ENCODE data around the gene ETV4. TPM values are rescaled to one million over a fixed set of nuclear protein-coding genes. Genes with fewer than 3 reads are reported as not detected.
"Not testable (repeated sequence)": the region's sequence is repeated elsewhere in the genome, so short reads cannot be mapped to it uniquely, and the experiment has no call there.

ETV4 gene
- total RNA-seq, 2 experiments from 2014 or later = 1.6 TPM

- H3K27me3 Mint-ChIP-seq = no peaks in the 10 kb centered on the region
- peak; percentile 72 for ATAC-seq (ENCODE audit: low read depth)
- H3K9me3 Mint-ChIP-seq = no peaks in the 10 kb centered on the region
- DNase-seq = no peak
- peak overlapping the region; percentile 4 for H3K27ac Mint-ChIP-seq
- no peak overlapping the region for H3K4me3 Mint-ChIP-seq
- peaks cover 2% of the 10 kb centered on the region for H3K36me3 Mint-ChIP-seq
- H3K4me1 Mint-ChIP-seq = peaks cover 5% of the 10 kb centered on the region
- POLR2A ChIA-PET = interaction anchor here (0.6 kb wide), 1 partner anchor 581 kb away, joined by 3 read pairs; no protein-coding TSS in a partner anchor
Observed at GRCh38 chr17:43529947-43530287, 16.2 kb downstream of the ETV4 start.

GRCh38 chr17:43528988-43529814 lies 16.9 kb downstream of the ETV4 start:
- ATAC-seq (ENCODE audit: low read depth) (no peak), DNase-seq (no peak)
- Mint-ChIP-seq H3K4me3 (no peak overlapping the region), H3K27me3 (no peaks in the 10 kb centered on the region), H3K27ac (no peak overlapping the region), H3K9me3 (no peaks in the 10 kb centered on the region), H3K36me3 (peaks cover 5% of the 10 kb centered on the region), H3K4me1 (peaks cover 5% of the 10 kb centered on the region)
- POLR2A ChIA-PET = no interaction called here

GRCh38 chr17:43528319-43528987 lies 17.7 kb downstream of the ETV4 start:
- Mint-ChIP-seq H3K36me3 (peaks cover 5% of the 10 kb centered on the region), H3K4me1 (peaks cover 5% of the 10 kb centered on the region), H3K27ac (no peak overlapping the region), H3K4me3 (no peak overlapping the region), H3K9me3 (no peaks in the 10 kb centered on the region), H3K27me3 (no peaks in the 10 kb centered on the region)
- DNase-seq = no peak
- POLR2A ChIA-PET = no interaction called here
- no peak for ATAC-seq (ENCODE audit: low read depth)

- POLR2A ChIA-PET = no interaction called here
Observed at GRCh38 chr17:43526886-43527648, 19.1 kb downstream of the ETV4 start.

GRCh38 chr17:43524945-43525575 lies 21.1 kb downstream of the ETV4 start:
- no peaks in the 10 kb centered on the region for H3K9me3 Mint-ChIP-seq
- H3K4me1 Mint-ChIP-seq = peaks cover 5% of the 10 kb centered on the region
- H3K36me3 Mint-ChIP-seq = peaks cover 10% of the 10 kb centered on the region
- no peaks in the 10 kb centered on the region for H3K27me3 Mint-ChIP-seq
- DNase-seq = no peak
- POLR2A ChIA-PET = no interaction called here
- no peak for ATAC-seq (ENCODE audit: low read depth)
- H3K27ac Mint-ChIP-seq = no peak overlapping the region
- H3K4me3 Mint-ChIP-seq = no peak overlapping the region

More at GRCh38 chr17:43526886-43527648, 19.1 kb downstream of the ETV4 start:
- Mint-ChIP-seq H3K4me3 (no peak overlapping the region), H3K27ac (no peak overlapping the region), H3K4me1 (peaks cover 5% of the 10 kb centered on the region), H3K36me3 (peaks cover 5% of the 10 kb centered on the region), H3K9me3 (no peaks in the 10 kb centered on the region), H3K27me3 (no peaks in the 10 kb centered on the region)
- ATAC-seq (ENCODE audit: low read depth) = no peak
- no peak for DNase-seq

GRCh38 chr17:43521389-43521788 lies 24.8 kb downstream of the ETV4 start:
- Mint-ChIP-seq H3K4me1 (peaks cover 2% of the 10 kb centered on the region), H3K36me3 (peaks cover 23% of the 10 kb centered on the region), H3K9me3 (no peaks in the 10 kb centered on the region), H3K27me3 (no peaks in the 10 kb centered on the region), H3K27ac (no peak overlapping the region), H3K4me3 (no peak overlapping the region)
- no peak for ATAC-seq (ENCODE audit: low read depth)
- no peak for DNase-seq
- POLR2A ChIA-PET = no interaction called here

GRCh38 chr17:43517615-43518386 lies 28.3 kb downstream of the ETV4 start:
- H3K27ac Mint-ChIP-seq = no peak overlapping the region
- peaks cover 20% of the 10 kb centered on the region for H3K36me3 Mint-ChIP-seq
- POLR2A ChIA-PET = interaction anchor here (0.6 kb wide), 1 partner anchor 245 kb away, joined by 5 read pairs; no protein-coding TSS in a partner anchor
- H3K4me3 Mint-ChIP-seq = no peak overlapping the region
- no peaks in the 10 kb centered on the region for H3K9me3 Mint-ChIP-seq
- ATAC-seq (ENCODE audit: low read depth) (no peak), DNase-seq (no peak)
- H3K27me3 Mint-ChIP-seq = no peaks in the 10 kb centered on the region
- peaks cover 2% of the 10 kb centered on the region for H3K4me1 Mint-ChIP-seq

GRCh38 chr17:43517161-43517560 lies 29.0 kb downstream of the ETV4 start:
- H3K27me3 Mint-ChIP-seq = no peaks in the 10 kb centered on the region
- DNase-seq (no peak), ATAC-seq (ENCODE audit: low read depth) (no peak)
- peaks cover 27% of the 10 kb centered on the region for H3K36me3 Mint-ChIP-seq
- POLR2A ChIA-PET = no interaction called here
- H3K9me3 Mint-ChIP-seq = no peaks in the 10 kb centered on the region
- no peak overlapping the region for H3K27ac Mint-ChIP-seq
- peaks cover 4% of the 10 kb centered on the region for H3K4me1 Mint-ChIP-seq
- H3K4me3 Mint-ChIP-seq = no peak overlapping the region

GRCh38 chr17:43515656-43516055 lies 30.5 kb downstream of the ETV4 start:
- H3K9me3 Mint-ChIP-seq = no peaks in the 10 kb centered on the region
- peaks cover 3% of the 10 kb centered on the region for H3K4me1 Mint-ChIP-seq
- no peaks in the 10 kb centered on the region for H3K27me3 Mint-ChIP-seq
- no peak overlapping the region for H3K27ac Mint-ChIP-seq
- ATAC-seq (ENCODE audit: low read depth) (no peak), DNase-seq (no peak)
- H3K4me3 Mint-ChIP-seq = no peak overlapping the region
- POLR2A ChIA-PET = no interaction called here
- H3K36me3 Mint-ChIP-seq = peaks cover 30% of the 10 kb centered on the region

- not testable (repeated sequence) for H3K27ac Mint-ChIP-seq
Observed at GRCh38 chr17:43511199-43511598, 34.9 kb downstream of the ETV4 start.

GRCh38 chr17:43509440-43509839 lies 36.7 kb downstream of the ETV4 start:
- H3K27me3 Mint-ChIP-seq; DNase-seq; H3K4me1 Mint-ChIP-seq; POLR2A ChIA-PET; H3K4me3 Mint-ChIP-seq; H3K9me3 Mint-ChIP-seq; ATAC-seq (ENCODE audit: low read depth); H3K27ac Mint-ChIP-seq: not testable (repeated sequence)
- peaks cover 27% of the 10 kb centered on the region for H3K36me3 Mint-ChIP-seq

More at GRCh38 chr17:43511199-43511598, 34.9 kb downstream of the ETV4 start:
- POLR2A ChIA-PET; DNase-seq; H3K4me3 Mint-ChIP-seq; H3K4me1 Mint-ChIP-seq; H3K9me3 Mint-ChIP-seq; ATAC-seq (ENCODE audit: low read depth); H3K27me3 Mint-ChIP-seq: not testable (repeated sequence)
- peaks cover 24% of the 10 kb centered on the region for H3K36me3 Mint-ChIP-seq

GRCh38 chr17:43490621-43491020 lies 55.5 kb downstream of the ETV4 start:
- Mint-ChIP-seq H3K4me3 (no peak overlapping the region), H3K27ac (no peak overlapping the region), H3K4me1 (peaks cover 2% of the 10 kb centered on the region), H3K27me3 (no peaks in the 10 kb centered on the region), H3K9me3 (no peaks in the 10 kb centered on the region), H3K36me3 (peaks cover 14% of the 10 kb centered on the region)
- ATAC-seq (ENCODE audit: low read depth) (no peak), DNase-seq (no peak)
- POLR2A ChIA-PET = no interaction called here
